ENCODE results near the gene GOLGA6D. TPM values are rescaled to one million over a fixed set of nuclear protein-coding genes. Genes with fewer than 3 reads are reported as not detected.

GOLGA6D gene
- total RNA-seq, 4 donors from 2014 or later: not detected

Small RNAs within 50 kb of the gene (small RNA-seq; reads per million reads assigned to genes)
- gene AC068338.1 (not detected), gene RN7SL327P (not detected), gene RN7SL489P (not detected)

Other genes starting within 250 kb of the GOLGA6D start
- gene C15orf39, start 81.0 kb upstream of the GOLGA6D start, total RNA-seq: 10 to 100 TPM in 2 of 4 donors, 1 to 10 TPM in 2; 4.6 to 43.9 (median 14.1) TPM
- gene GOLGA6C, start 24.5 kb upstream of the GOLGA6D start, total RNA-seq: not detected
- gene COMMD4, start 53.2 kb downstream of the GOLGA6D start, total RNA-seq: 10 to 100 TPM; 29.9 to 53.0 (median 37.9) TPM
- 100 to 1,000 TPM in 1 of 4 donors, 10 to 100 TPM in 2, 1 to 10 TPM in 1; 6.5 to 155 (median 37.2) TPM for gene NEIL1, start 64.2 kb downstream of the GOLGA6D start, total RNA-seq
- gene MAN2C1, start 85.8 kb downstream of the GOLGA6D start, total RNA-seq: 100 to 1,000 TPM; 154 to 330 (median 180) TPM
- 100 to 1,000 TPM in 1 of 4 donors, 10 to 100 TPM in 3; 20.3 to 116 (median 55.2) TPM for gene SIN3A, start 168.9 kb downstream of the GOLGA6D start, total RNA-seq

Data from uterus (tissue), 4 donors.